NOMO-1 (cell line): ENCODE data around the gene JPH3.

Source experiments
- DNase-seq, 2 experiments: peaks; one replicate each; lab custom pipeline; 2025; ENCODE audit not compliant: unreplicated experiment in 2 of 2; lab: John Stamatoyannopoulos, UW

Gene JPH3

DNA sequence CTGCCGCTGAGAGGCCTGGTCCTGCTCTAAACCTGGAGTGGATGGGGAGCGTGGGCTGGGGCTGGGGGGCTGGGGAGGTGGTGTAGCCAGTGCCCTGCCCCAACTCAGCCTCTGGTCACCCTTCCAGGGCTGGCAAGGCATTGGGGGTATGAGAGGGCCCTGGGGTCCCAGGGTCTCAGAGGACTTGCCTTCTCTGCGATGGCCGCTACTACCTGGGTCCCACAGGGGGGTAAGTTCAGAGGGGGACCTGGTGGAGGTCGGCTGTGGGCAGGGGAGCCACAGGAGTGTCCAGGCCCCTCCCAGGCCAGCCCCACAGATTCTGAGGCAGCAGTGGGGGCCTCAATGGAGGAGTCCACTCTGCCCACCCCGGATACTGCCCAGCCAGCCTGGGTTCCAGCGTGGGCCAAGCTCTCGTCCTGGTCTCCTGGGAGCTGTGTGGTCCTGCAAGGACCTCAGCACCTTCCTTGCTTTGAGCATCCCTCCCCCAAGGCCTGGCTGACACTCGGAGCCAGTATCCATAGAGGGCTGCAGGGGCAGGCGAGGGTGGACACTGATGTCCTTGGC, 20.5 kb downstream of the JPH3 start:
- DNase-seq, result no peak

DNA sequence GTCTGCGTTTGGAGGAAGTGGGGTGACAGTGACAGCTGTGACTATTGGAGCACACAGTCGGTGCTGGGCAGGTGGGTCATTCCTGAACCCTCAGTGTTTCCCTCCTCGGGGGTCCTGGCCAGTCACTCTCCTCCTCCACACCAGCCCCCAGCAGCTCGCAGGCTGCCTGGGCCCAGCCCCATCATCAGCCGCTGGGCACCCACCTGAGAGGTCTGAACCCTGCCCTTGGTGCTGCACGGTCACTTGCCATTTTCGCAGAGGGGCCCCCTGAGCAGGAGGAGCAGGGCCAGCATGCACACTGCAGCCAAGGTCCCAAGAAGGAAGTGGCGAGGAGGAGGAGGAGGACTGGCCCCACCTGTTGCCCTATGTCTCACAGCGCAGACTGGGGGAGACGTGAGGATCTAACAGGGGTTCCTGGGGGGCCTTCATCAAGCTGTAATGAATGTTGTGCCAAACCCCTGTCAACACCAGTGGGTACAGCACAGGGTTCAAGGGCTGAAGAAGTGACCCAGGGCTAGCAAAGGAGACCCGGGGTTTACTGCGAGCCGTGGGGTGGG, 23.0 kb downstream of the JPH3 start:
- DNase-seq, result no peak

DNA sequence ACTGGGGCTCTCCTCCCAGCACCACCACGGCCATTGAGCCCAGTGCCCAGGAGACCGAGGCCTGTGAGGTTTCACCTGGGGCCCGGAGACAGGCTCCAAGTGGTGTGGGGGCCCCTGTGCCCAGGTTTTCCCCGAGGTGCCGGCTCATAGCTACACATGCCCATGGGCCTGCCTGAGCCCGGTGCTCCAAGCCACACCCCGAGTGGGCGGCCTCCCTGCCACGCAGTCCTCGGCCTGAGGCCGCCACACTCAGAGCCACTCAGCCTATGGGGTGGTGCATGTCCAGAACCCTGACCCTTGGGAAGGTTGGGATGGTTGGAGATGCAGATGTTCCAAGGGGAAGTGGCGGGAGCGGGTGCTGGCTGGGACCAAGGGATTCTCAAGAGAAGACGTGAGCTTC, 24.1 kb downstream of the JPH3 start:
- no peak for DNase-seq

GRCh38 chr16:87626905-87627304, 24.6 kb downstream of the JPH3 start:
- DNase-seq, result no peak

GRCh38 chr16:87627542-87628245, 25.4 kb downstream of the JPH3 start:
- DNase-seq, result no peak

GRCh38 chr16:87628246-87628923, 26.1 kb downstream of the JPH3 start:
- no peak for DNase-seq

DNA sequence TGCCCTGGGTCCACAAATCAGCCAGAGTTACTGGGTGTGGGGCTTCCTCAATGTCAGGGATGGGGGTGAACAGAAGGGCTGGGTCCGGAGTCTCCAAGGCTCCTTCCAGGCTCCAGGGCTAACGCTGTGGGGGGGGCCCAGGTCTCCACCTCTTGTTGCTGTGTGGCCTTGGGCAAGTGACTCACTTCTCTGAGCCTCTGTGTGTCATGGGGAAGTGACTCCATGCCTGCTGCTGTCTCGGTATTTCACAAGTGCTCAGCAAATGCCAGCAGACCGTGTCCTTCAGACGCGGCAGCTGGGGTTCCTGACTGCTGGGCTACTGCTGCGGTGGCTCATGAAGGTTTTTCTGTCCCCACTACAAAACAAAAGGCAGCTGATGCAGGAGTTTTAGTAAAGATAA, 26.6 kb downstream of the JPH3 start:
- DNase-seq, result peak in 1 of 2 experiments; percentile 39

DNA sequence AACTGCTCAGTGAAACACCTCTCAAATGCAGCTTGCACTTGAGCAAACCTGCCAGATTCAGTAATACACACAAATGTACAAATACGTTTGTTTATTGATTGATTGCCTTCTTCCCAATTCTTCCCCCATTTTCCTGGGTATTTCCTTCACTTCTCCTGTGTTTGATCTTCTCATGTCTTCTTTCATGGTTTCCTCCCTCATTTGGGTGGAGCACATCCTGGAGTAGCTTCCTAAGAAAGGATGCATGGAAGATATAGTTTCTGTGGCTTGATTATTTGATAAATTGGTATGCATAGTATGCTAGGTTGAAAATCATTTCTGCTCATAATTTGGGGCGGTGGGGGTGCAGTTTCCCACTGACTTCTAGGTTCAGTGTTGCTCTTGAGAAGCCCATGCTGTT, 28.8 kb downstream of the JPH3 start:
- no peak for DNase-seq

- no peak for DNase-seq
Measured at GRCh38 chr16:87634411-87634810, 32.1 kb downstream of the JPH3 start.

DNA sequence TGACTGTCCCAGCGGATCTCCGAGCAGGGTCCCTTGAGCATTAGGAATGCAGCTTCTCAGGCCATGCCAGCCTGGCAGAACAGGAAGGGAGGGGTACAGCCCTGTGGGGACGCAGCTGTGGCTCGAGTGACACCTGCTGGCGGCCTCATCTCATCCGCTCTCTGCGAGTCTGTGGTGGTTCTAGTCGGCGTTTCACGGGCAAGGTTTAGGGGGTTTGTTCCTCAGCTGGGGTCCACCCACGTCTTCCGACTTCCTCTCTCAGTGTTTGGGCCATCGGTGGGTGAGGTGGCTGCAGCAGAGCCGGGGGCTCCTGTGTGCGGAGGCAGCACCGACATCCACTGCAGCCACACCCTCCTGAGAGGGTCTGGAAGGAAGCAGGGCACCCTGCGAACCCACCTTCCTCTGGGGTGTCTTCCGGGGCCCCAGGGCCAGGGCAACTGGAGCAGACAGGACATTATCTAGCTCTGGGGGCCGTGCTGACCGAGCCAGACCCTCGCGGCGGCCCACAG, 33.3 kb downstream of the JPH3 start:
- DNase-seq, result peak; percentile 62 to 72

DNA sequence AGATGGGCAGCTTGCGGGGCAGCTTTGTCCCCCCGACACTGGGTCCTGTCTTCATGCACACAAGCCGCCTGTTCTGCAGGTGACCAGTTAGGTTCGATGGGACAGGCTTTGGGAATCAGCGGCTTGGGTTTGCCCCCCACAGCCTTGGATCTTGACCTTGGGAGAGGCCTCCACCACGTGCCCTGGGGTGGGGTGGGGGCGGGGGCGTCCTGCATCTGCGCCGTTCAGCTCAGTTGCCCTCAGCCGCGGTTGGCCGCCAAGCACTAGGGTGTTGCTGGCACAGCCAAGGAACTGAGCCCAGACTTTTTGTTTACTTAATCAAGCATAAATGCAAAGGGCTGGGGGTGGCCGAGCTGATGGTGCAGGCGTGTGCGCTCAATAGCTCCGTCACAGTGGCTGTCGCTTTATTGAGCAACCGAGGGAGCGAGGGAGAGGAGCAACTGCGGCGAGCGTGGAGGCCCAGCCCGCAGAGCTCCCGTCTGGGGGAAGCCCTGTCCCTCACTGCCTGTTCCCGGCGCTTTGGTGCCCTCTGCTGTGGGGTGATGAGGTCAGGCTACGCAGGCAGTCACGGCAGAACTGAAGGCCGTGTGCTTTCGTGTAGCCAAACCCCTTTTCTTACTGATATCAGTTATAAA, 33.9 kb downstream of the JPH3 start:
- DNase-seq, result peak; percentile 89 to 91

- no peak for DNase-seq
Measured at GRCh38 chr16:87636741-87637140, 34.4 kb downstream of the JPH3 start.

DNA sequence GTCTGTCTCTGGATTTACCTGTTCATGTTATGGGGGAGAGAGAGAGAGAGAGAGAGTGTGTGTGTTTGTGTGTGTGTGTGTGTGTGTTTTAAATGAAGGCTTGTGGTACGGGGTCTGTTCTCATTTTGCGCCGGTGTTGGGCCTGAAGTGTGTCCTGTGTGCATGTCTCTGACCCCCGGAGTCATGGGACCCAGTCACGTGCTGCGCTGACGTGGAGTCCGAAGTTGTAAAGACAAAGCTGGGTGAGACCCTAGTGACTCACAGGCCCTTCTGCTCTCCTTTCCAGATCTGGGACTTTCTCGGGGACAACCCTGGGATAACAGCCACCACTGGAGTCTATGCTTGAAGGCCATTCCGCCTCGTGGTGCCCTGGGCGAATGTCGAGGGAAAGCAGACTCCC, 35.0 kb downstream of the JPH3 start:
- DNase-seq, result no peak

- no peak for DNase-seq
Measured at GRCh38 chr16:87638736-87639135, 36.4 kb downstream of the JPH3 start.

GRCh38 chr16:87641721-87642120, 39.4 kb downstream of the JPH3 start:
- DNase-seq, result no peak

DNA sequence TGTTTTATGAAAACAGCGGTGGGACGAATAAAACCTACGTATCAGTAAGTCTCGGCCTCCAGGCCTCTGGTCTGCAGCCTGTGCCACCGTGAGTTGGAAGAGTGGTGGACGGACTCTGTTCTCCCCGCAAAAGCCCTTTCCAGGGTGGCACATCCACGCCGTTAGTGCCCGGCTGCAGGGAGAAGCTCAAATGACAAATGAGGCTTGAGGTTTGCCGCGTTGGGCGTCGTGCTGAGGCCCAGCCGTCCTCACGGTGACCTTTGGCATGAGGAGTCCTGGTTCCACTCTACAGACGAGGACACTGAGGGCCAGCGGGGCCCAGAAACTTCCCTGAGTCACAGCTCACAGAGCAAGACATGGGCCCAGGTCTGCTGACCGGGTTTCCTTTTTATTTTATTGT, 40.2 kb downstream of the JPH3 start:
- no peak for DNase-seq

DNA sequence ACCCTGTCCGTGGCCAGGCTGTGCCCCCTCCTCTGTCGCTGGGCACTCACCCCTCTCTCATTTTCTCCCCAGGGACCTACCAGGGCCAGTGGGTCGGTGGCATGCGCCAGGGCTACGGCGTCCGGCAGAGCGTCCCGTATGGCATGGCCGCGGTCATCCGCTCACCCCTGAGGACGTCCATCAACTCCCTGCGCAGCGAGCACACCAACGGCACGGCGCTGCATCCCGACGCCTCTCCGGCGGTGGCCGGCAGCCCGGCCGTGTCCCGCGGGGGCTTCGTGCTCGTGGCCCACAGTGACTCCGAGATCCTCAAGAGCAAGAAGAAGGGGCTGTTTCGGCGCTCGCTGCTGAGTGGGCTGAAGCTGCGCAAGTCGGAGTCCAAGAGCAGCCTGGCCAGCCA, 41.9 kb downstream of the JPH3 start:
- no peak for DNase-seq

DNA sequence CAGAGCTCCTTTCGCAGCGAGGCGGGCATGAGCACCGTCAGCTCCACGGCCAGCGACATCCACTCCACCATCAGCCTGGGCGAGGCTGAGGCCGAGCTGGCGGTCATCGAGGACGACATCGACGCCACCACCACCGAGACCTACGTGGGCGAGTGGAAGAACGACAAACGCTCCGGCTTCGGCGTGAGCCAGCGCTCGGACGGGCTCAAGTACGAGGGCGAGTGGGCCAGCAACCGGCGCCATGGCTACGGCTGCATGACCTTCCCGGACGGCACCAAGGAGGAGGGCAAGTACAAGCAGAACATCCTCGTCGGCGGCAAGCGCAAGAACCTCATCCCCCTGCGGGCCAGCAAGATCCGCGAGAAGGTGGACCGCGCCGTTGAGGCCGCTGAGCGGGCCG, 42.3 kb downstream of the JPH3 start:
- no peak for DNase-seq

DNA sequence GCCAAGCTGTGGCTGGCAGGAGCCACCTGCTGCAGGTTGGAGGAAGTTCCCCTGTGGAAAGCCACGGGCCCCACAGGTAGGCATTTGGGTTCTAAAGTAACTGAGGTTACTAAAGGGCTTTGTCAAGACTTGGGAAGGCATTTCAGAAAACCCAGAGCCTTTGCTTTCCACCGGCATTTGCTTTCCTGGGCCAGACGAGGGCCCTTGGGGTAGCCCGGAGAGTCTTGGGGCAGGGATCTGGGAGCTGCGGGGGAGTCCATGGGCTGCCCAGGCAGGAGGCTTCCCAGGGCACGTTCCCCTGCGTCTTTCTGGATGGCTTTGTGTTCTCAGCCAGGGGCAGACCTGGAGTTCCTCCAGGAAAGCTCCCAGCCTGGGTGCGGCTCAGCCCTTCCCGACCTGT, 43.5 kb downstream of the JPH3 start:
- no peak for DNase-seq

GRCh38 chr16:87647431-87648185, 45.3 kb downstream of the JPH3 start:
- no peak for DNase-seq

DNA sequence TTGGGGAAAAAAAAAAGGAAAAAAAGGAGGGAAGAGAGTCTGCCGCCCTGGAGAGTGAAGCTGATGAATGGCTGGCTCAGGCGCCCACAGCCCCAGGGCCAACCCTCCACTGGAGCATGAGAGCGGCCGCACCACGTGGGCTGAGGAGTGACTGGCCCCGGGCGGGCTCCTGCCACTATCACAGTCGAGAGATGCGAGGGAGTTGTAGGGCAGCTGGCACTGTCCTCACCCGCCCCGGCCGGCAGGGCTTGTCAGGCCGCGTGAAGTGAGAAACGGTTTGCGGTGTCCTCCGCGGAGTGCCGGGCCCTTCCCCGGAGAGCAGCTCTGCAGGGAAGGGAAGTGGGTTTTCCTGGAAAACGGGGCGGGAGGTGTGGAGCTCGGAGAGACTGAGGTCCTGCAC, 45.9 kb downstream of the JPH3 start:
- DNase-seq, result no peak
